GM19397 (cell line): ENCODE results near the gene HP1BP3.
A peak's percentile ranks its signal among the peaks of the same experiment; 100 is the strongest.

Experiments
- ATAC-seq: cut with Tn5 transposase; IDR thresholded peaks from one replicate; pipeline ENCODE4 v1.9.1; 2021; ENCODE audit warnings: mild to moderate bottlenecking, moderate library complexity; ENCODE audit not compliant: unreplicated experiment

HP1BP3 gene

DNA sequence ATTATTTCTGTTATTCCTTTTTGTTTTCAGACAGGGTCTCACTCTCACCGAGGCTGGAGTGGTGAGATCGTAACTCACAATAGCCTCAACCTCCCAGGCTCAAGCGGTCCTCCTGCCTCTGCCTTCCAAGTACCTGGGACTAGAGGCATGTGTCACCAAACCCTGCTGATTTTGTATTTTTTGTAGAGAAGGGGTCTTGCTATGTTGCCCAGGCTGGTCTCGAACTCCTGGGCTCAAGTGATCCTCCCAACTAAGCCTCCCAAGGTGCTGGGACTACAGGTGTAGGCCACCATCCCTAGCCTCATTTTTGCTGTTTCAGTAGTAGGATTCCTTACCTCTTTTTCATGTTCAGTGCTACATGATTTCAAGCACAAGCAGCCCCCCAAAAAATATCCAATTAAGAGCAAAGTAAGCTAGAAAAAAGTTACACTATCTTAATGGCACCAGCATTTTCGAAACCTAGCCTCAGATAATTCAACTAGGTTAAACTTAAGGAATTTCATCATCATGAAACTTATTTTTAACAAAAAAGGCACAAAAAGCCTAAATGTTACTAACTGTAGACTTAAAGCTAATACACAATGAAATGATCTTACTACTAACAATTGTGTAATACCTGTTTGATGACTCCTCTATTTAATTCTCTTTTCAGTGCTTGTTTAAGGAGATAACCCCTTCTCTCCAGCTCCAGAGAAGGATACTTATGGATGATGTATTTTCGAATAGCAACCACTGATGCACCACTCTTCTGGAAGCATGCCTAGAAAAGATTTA, 16.6 kb downstream of the HP1BP3 start:
- no peak for ATAC-seq

DNA sequence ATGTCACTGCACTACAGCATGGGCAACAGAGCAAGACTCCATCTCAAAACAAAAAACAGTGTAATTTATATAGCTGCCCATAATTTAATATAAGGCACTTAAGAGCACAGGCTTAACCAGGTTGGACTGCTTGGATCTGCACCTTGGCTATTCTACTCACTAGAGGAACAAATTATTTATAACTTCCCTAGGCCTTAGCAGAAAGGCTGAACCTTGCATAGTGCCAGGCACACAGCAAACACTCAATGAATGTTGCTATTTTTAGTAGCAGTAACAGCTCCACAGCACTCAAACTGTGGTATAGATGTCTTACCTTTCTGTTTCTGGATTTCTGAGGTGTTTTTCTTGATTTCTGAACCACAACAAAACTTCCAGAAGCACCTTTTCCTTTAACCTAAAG, 19.8 kb downstream of the HP1BP3 start:
- ATAC-seq: no peak

DNA sequence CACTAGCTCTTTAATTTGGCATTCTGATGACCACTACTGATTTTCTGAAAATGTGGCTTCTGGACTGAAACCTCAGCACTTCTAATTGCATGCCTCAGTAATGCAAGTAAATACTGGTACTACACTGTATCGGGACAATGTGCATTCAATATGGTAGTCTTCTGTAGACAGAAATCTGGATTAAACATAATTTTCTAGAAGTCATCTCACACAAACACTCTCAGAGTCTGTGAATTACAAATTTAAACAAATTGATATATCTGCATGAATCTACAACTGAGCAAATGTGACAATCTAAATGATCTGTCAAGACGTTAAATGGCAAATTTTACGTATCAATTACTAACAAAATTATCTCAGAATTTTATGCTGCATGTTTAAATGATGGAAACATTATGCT, 23.7 kb downstream of the HP1BP3 start:
- no peak for ATAC-seq

DNA sequence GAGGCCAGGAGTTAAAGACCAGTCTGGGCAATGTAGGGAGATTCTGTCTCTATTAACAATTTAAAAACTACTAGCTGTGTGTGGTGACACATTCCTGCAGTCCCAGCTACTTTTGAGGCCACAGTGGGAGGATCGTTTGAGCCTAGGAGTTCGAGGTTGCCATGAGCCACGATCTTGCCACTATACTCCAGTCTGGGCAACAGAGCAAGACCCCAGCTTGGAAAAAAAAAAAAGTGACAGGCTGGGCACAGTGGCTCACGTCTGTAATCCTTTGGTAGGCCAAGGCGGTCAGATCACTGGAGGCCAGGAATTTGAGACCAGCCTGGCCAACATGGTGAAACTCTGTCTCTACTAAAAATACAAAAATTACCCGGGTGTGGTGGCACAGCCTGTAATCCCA, 26.8 kb downstream of the HP1BP3 start:
- no peak for ATAC-seq

DNA sequence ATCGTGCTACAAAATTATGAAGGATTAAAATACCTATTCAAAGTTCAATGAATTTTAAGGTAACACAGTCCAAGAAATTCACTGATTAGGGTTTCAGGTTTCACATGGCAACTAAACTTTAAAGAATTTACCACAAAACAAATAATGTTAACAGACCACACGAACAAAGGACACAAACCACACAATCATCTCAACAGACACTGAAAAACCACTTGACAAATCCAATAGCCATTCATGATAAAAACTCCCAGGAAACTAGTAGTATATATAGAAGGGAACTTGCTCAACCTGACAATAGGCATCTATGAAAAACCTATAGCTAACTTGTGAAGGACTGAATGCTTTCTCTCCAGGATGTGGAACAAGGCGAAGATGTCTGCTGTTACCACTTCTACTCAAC, 33.5 kb downstream of the HP1BP3 start:
- ATAC-seq: no peak

DNA sequence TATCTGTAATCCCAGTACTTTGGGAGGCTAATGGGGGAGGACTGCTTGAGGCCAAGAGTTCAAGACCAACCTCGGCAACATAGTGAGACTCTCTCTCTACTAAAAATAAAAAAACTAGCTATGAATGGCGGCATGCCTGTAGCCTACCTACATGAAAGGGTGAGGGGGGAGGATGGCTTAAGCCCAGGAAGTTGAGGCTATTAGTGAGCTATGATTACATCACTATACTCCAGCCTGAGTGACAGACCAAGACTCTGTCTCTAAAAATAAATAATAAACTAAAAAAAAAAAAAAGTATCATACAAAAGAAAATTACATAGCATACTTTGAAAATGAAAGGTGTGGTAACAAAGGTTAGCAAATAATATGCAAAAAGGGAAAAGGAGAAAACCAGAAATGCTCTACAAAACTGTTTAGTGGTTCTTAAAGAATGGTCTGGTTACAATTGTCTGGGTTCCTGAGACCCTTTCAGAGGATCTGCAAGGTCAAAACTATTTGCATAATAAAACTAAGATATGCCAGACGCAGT, 35.6 kb downstream of the HP1BP3 start:
- ATAC-seq: no peak

DNA sequence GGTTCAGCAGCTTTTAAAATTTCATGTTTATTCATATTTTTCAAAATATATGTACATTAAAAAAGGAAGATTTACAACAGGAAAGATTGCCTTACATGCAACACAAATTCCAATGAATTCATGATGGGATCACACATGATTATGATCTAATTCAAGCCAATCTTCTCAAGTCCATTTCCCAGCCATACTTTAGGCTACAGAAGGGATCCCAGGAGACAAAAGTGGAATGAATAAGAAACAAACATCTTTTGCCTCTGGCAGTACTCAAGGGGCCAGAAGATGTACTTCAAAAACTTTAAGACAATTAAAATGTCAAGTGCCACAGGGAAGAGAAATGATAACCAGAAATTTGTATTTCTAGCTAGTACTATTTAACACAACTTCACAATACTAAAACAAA, 44.4 kb downstream of the HP1BP3 start:
- ATAC-seq: no peak

DNA sequence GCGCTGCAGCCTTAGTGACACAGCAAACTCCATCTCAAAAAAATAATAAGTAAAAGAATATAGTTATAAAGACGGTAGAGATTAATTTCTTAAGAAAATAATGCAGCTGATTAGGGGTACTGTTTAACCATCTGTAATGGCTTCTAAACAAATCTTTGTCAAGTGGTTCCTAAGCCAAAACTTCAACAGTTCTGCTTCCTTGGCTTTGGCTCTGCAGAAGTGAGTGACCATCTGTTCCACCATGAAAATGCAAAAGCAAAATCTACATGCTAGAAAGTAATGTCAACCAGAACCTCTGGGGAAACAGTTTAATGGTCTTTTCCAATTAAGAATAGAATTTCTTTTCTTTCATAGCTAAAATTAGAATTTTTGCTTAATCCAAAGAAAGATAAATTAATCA, 46.3 kb downstream of the HP1BP3 start:
- ATAC-seq: no peak

DNA sequence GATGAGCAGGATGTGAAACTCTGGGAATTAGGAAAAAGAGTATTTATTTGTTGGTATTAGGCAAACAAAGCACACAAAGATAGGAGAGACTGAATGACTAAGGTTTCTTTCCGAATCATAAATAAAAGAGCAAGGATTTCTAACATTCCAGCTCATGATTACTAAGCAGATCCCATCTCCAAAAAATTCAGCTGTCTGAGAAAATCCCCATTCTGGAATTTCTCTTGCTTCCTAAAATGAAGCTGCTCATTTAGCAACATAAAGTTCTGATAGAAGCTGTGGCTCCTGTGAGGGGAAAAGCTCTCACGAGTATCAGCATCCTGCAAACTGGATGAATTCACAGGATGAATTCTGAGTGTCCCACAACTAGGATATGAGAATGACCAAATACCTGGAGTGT, 47.9 kb downstream of the HP1BP3 start:
- no peak for ATAC-seq

DNA sequence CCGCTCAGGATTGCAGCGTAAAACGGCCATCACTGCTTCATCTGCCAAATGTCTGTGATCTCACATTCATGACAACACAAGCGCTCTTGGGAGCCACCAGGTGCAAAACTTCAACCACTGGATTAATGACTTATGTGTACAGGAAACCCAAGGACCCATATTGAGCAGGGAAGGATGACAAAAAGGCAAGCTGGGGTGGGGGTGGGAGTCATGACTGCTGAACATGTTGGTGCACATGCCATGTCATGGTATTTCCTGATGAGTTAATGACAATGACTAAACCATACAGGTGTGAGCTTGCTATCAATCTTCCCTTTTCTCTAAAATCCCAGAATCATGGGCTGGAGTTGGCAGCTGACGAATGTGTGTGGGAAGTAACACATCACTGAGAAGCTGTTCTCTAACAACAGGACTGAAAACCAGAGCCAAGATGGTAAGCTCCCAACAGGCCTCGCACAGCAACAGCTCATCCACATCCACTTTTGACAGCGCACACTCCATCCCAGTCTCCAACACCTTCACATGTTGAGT, 51.5 kb downstream of the HP1BP3 start:
- no peak for ATAC-seq

DNA sequence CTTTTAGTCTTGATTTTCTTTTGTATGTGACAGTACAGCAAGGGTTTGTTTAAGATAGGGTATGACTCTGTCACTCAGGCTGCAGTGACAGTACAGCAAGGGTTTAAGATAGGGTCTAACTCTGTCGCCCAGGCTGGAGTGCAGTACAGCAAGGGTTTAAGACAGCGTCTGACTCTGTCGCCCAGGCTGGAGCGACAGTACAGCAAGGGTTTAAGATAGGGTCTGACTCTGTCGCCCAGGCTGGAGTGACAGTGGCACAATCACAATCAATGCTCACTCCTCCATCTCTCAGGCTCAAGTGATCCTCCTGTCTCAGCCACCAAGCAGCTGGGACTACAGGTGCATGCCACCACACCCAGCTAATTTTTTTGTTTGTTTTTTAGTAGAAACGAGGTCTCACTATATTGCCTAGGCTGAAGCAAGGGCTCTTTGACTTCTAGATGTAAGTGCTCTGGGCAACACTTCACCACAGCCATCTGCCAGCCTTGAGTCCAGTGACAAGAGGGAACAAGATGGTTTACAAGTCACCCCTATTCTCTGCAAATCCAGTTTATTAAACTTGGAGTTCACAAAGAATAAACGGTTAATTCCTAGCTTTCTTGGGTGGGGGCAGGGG, 53.6 kb downstream of the HP1BP3 start:
- ATAC-seq: no peak

DNA sequence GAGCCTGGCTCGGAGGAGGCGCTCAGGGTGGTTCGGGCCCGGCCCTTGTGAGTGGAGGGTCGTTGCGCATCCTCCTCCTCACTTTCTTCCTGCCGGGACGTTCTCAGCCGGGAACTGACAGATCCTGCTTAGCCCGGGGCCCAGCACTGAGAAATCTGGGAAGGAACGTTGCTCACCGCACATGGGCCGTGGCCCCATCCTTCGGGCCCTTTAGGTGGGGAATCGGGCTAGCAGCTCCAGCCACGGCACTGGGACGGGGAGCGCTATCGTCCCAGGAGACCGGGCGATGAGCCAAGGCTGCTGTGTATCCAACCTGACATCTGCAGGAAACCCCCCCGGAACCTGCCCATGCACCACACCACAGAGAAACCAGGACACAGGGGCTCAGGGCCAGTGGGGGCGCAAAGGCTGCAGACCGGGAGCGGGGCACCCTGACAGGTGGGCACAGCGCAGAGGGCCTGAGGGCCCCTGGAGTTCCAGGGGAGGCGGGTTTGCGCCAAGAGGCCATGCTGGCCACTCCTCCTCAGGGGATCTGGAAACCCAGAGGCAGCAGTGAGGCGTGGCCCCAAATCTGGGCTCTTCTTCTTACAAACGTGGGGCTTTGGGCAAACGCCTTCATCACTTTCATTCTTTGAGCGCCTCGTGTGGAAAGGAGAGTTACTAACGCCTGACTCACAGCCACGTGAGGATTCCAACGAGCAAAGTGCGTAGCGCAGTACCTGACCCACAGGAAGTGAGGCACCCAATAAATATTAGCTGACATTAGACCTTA, 54.3 kb downstream of the HP1BP3 start, which contains the start of gene SH2D5:
Gene SH2D5, minus strand, starts transcription at position 116 of the 772 bp plus-strand sequence. CDS start 4,659 bp downstream, outside the sequence.
- ATAC-seq: peak; percentile 47

DNA sequence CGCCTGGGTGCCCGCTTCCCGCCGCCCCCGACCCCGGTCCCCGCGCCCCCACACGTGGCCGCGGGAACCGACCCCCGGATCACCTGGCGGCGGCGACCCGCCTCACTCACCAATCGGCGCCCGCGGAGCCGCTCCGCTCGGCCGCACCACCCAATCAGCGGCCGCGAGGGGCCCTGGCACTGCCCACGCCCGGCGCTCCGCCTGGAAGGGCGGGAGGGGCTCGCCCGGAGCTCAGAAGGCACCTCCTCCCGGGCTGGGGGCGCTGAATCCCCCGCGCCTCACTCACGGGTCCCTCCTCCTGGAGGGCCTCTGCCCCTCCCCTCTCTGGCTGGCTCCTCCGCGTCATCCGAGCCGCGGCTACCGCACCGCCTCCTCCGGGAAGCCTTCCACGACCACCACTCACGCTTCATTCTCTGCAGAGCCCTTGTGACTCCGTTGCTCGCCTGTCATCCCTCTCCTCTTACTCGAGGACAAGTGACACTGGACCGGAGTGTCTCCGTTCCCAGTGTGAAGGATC, 55.0 kb downstream of the HP1BP3 start:
- ATAC-seq: peak; percentile 64

DNA sequence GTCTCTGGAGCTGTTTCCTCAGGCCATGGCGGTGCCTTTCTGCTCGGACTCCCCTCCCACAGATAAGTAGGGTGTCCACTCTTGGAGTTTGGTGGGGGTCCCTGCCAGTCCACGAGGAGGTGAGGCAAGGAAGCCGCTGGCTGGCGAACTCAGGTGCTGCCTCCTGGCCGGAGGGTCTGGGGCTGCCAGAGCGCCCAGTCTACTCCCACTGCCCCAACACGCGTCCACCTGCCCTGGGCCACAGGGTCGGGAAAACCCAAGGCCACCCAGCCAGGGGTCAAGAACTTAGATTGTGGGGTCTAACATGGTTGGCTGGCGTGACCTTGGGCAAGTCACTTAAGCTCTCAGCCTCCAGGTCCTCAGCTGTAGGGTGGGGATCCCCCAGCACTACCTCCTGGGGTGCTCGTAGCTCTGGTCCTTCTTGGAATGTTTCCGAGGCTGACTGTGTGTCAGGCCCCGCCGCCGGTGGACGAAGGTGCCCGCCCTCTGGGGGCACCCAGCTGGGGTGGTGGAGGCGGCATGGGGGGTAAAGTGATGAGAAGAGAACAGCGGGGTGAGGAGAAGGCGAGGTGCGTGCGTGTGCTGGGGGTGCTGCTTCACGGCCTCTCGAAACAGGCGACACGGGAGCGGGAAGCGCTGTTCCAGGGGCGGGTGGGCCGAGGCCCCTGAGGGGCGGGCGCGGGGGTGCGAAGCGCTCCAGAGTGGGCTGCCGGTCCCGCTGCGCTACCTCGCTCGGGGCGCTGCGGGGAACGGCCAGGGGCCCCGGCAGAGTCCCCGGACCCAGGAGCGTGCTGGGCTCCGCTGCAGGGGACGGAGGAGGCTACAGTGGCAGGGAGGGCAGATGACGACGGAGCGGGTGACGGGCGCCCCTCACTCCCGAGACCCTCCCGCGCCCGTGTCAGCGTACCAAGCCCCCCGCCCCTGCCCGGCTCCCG, 55.8 kb downstream of the HP1BP3 start:
- ATAC-seq: no peak

DNA sequence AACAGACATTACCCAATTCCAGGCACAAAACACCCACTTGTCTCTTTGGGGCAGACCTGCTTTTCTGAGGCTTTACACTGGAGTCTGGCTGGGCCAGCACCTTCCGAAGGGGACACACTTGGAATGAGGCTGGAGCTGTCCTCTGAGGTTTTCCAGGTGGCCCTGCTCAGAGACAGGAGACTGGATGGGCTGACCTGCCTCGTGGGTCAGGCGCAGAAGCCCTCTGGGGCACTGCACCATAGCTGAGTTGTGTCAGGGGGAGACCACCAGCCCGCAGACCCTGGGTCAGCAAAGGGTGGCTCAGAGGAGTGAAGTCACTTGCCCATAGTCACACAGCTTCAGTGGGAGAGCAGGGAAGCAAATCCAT, 56.4 kb downstream of the HP1BP3 start:
- ATAC-seq: no peak

DNA sequence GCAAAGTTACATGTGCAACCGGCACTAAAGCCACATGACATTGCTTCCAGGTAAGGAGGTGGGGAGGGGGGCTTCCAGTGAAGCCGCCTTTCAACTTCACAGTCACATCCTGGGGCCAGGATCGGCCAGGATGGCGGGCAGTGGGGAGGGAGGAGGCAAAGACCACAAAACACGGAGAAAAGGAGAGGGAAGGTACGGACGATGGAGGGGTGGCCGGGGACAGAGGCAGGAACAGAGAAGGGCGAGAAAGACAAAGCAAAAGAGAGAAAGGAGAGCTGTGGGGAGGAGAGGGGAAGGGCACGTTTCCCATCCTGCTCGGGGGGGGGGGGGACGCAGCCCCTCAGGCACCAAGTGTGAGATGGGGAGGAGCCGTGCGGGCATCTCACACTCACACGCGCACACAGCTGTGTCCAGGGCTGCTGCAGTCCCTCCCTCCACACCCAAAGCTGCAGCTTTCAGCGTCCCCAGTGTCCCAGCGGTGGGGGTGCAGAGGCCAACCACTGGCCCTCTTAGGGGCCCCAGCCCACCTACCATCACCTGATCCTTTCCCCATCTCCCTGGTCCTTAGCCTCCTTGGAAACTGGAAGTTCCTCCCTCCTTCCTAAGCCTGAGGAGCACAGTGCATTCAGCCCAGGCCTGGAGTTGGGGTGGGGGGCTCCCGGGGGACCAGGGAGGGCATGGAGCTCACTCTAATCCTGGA, 57.0 kb downstream of the HP1BP3 start:
- no peak for ATAC-seq

DNA sequence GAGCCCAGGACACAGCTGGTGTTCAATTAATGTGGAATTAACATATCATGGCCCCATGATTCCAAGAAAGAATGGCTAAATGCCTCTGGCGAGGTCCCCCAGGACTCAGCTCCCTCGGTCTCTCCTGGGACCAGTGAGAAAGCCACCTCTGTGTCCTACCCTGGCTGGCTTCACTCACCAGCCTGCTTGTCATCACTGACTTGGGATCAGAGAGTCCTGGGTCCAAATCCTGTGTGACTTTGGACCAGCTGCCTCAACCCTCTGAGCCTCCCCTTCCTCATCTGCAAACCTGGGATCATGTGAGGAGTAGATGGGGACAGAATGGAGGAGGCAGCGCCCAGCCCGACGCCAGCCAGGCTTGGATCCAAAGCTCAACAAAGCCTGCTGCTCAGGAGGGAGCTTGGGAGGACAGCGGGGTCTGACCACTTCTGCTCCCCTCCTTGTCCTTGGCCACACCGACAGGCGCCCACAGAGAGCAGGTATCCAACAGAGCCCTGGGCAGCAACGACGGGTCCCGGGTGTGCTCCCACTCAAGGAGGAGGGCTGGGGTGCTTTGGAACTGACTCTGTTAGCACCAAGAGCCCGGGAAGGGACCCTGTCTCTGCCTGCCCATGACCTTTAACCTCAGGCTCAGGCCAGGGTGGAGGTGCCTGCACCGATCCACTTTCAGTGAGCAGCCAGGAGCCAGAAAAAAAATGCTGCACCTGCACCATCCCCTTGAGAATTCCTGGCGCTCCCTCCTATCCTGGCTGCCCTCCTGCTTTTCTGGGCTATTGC, 57.8 kb downstream of the HP1BP3 start:
- no peak for ATAC-seq

DNA sequence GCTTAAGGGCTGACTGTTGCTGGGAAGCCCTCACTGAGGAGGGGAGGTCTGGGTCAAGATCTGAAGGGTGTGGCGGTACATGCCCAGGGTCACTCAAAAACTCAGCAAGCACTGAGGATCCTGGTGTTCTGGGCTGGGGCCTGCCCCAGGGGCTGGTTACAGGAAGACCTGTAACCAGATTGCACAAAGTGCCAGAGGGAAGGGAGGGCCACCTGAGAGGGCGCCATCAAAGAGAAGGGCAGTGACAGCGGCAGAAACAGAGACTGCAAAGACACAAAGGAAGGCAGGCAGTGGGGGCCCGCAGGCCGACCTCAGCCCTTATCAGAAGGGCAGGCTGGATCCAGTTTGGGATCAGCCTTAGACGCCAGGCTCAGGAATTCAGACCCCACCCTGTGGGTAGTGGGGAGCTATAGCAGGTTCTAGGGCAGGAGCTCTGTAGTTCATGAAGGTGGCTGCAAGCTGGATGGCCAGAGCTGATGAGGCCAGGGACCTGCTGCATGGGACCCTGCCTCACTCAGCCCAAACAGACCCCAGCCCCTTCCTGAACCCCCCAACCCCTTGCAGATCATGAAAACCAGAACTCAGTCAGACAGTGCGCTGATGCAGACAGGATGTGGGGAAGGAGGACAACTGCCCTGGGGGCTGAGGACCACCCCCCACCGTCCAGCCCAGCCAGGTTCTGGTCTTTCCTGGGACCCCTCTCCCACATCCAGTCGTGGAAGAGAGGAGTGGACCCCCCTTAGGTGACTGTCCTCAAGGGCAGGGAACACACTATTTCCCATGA, 58.5 kb downstream of the HP1BP3 start:
- no peak for ATAC-seq
